Stomach smooth muscle (tissue), 2 donors: Measurements from ENCODE around the gene MCTP1.

Experiments used
- H3K27ac ChIP-seq: one replicate; pipeline ENCODE4 v1.7.0; 2013; ENCODE audit warnings: mild to moderate bottlenecking, low read length, inconsistent platforms
- H3K27me3 ChIP-seq, 2 donors: one replicate each; pipeline ENCODE4 v1.7.0; 2013; ENCODE audit warnings: low read length in 2 of 2; ENCODE audit not compliant: insufficient read depth in 2 of 2, control insufficient read depth in 1 of 2
- H3K36me3 ChIP-seq, 2 donors: one replicate each; pipeline ENCODE4 v1.7.0; 2013; ENCODE audit warnings: low read length in 2 of 2; ENCODE audit not compliant: control insufficient read depth in 2 of 2, insufficient read depth in 2 of 2
- H3K4me1 ChIP-seq: one replicate; pipeline ENCODE4 v1.7.0; 2013; ENCODE audit warnings: low read length; ENCODE audit not compliant: control insufficient read depth, insufficient read depth
- H3K4me3 ChIP-seq, 2 donors: one replicate each; pipeline ENCODE4 v1.7.0; 2013; ENCODE audit warnings: low read length in 2 of 2
- H3K9ac ChIP-seq, 2 donors: one replicate each; pipeline ENCODE4 v1.7.0; 2013; ENCODE audit warnings: low read length in 2 of 2, mild to moderate bottlenecking in 1 of 2
- H3K9me3 ChIP-seq, 2 donors: one replicate each; pipeline ENCODE4 v1.7.0; 2013; ENCODE audit warnings: low read length in 2 of 2; ENCODE audit not compliant: control insufficient read depth in 2 of 2
- donor health status: healthy.
- donor health status: Pancreatic carcinoma.

Gene MCTP1

DNA sequence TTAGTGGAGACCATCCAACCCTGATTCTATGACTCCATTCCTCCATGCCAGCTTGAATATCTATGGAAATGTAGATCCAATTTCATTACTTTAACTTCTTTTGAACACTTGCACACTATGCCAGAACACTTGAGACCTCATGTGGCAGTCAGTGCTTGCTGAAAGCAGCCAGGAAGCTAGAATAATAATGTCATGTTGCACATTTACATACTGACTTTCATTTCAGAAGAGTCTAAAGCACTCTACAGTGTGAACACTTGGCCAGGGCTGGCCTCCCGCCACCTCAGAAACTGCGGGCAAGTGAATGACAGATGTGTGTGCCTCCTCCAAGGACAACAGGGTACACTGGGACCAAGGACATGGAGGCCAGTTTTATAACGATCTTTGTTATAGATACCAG is 569.1 kb downstream of the MCTP1 start:
- Histone ChIP-seq H3K27me3 (no peaks in the 10 kb centered on the region), H3K4me1 (no peaks in the 10 kb centered on the region), H3K9ac (no peak overlapping the region), H3K9me3 (no peaks in the 10 kb centered on the region), H3K27ac (no peak overlapping the region), H3K4me3 (no peak overlapping the region), H3K36me3 (no peaks in the 10 kb centered on the region)

GRCh38 chr5:94711785-94712184 is 573.1 kb downstream of the MCTP1 start:
- no peak overlapping the region for H3K4me3 ChIP-seq
- H3K4me1 ChIP-seq: no peaks in the 10 kb centered on the region
- H3K9ac ChIP-seq: no peak overlapping the region
- no peaks in the 10 kb centered on the region for H3K9me3 ChIP-seq
- H3K27ac ChIP-seq: no peak overlapping the region
- H3K27me3 ChIP-seq: no peaks in the 10 kb centered on the region
- H3K36me3 ChIP-seq: no peaks in the 10 kb centered on the region

DNA sequence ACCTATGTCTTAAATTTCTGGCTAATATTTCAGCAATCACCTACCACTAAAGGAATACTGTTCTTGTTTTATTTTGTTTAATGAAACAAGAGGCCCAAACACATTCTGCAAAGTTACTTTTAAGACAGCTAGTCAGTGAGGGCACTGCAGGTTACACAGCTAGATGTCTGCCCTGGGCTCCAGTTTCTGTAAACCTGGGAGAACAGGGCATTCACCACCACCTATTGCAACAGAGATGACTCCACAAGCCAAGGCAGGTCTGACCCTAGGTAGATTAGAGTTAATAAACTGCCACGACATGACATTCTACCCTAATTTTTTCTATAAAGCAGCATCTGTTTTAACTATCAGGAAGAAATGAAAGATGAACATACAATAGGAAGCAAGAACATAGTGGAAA is 575.6 kb downstream of the MCTP1 start:
- Histone ChIP-seq H3K4me1 (no peaks in the 10 kb centered on the region), H3K36me3 (no peaks in the 10 kb centered on the region), H3K27ac (no peak overlapping the region), H3K9ac (no peak overlapping the region), H3K9me3 (no peaks in the 10 kb centered on the region), H3K27me3 (no peaks in the 10 kb centered on the region), H3K4me3 (no peak overlapping the region)

DNA sequence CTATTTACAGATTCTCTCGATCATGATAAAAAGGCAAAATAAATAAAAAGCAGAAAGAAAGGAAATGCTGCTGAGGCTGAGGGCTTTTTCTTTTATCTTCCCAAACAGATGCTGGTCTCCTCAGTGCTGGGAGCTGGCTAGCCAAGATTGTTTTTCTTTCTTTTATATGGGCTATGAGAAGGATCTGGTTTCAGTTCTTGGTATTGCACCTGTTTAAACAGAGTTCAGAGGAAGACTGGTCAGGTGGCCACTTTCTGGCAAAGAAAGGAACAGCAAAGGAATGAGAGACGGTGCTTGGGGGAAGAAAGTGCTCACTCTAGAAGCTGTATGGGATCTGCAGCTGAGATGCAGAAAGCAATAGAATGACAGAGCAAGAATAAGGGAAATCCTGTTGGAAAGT is 577.5 kb downstream of the MCTP1 start:
- H3K27ac ChIP-seq: no peak overlapping the region
- H3K36me3 ChIP-seq: no peaks in the 10 kb centered on the region
- H3K9me3 ChIP-seq: no peaks in the 10 kb centered on the region
- H3K27me3 ChIP-seq: no peaks in the 10 kb centered on the region
- H3K4me1 ChIP-seq: no peaks in the 10 kb centered on the region
- no peak overlapping the region for H3K9ac ChIP-seq
- H3K4me3 ChIP-seq: no peak overlapping the region

DNA sequence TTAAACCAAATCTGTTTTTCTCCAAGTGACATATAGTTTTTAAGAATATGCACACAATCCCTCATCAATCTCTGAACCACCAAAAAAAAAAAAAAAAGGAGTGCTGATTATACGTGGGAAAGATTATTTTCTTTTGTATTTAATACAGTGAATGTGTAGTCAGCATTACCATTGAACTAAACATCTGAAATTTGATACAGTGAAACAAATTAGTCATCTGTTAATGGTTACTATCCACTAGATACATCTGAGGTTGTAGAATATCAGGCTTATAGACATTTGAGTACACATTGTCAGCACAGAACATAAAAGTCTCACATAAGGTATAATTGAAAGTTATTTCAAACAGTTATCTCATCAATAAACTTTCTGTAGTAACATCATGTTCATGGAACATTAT is 579.5 kb downstream of the MCTP1 start:
- Histone ChIP-seq H3K27ac (no peak overlapping the region), H3K36me3 (no peaks in the 10 kb centered on the region), H3K4me1 (no peaks in the 10 kb centered on the region), H3K4me3 (no peak overlapping the region), H3K27me3 (no peaks in the 10 kb centered on the region), H3K9ac (no peak overlapping the region), H3K9me3 (no peaks in the 10 kb centered on the region)

DNA sequence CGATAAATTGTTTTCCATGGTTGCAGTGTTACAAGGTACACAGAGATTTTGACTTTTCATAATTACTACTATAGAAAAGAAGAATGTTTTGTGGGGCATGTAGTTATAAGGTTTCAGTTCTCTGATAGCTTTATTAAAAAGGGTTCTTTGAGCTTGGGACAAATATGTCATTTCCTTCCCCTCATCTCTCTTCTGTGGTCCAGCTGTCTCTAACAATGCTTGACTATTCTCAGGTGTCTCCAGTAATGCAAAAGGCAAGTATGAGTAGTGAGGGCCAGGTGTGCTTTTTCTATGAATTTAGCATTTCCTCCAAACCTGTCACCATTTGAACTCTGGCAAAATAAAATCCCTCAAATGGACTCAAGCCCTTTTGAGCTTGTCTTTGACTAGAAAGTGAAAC is 582.2 kb downstream of the MCTP1 start:
- Histone ChIP-seq H3K9ac (no peak overlapping the region), H3K27ac (no peak overlapping the region), H3K4me1 (no peaks in the 10 kb centered on the region), H3K36me3 (no peaks in the 10 kb centered on the region), H3K27me3 (no peaks in the 10 kb centered on the region), H3K4me3 (no peak overlapping the region), H3K9me3 (no peaks in the 10 kb centered on the region)

- Histone ChIP-seq H3K4me3 (no peak overlapping the region), H3K36me3 (no peaks in the 10 kb centered on the region), H3K4me1 (no peaks in the 10 kb centered on the region), H3K9me3 (no peaks in the 10 kb centered on the region), H3K9ac (no peak overlapping the region), H3K27me3 (no peaks in the 10 kb centered on the region), H3K27ac (no peak overlapping the region)
Measured at GRCh38 chr5:94700592-94700991, 584.3 kb downstream of the MCTP1 start.

- Histone ChIP-seq H3K36me3 (no peaks in the 10 kb centered on the region), H3K4me1 (no peaks in the 10 kb centered on the region), H3K4me3 (no peak overlapping the region), H3K9me3 (no peaks in the 10 kb centered on the region), H3K9ac (no peak overlapping the region), H3K27me3 (no peaks in the 10 kb centered on the region), H3K27ac (no peak overlapping the region)
Measured at GRCh38 chr5:94699562-94699961, 585.3 kb downstream of the MCTP1 start.

GRCh38 chr5:94698197-94698596 is 586.7 kb downstream of the MCTP1 start:
- no peaks in the 10 kb centered on the region for H3K4me1 ChIP-seq
- H3K4me3 ChIP-seq: no peak overlapping the region
- H3K27me3 ChIP-seq: no peaks in the 10 kb centered on the region
- no peaks in the 10 kb centered on the region for H3K9me3 ChIP-seq
- H3K36me3 ChIP-seq: no peaks in the 10 kb centered on the region
- H3K9ac ChIP-seq: no peak overlapping the region
- no peak overlapping the region for H3K27ac ChIP-seq

DNA sequence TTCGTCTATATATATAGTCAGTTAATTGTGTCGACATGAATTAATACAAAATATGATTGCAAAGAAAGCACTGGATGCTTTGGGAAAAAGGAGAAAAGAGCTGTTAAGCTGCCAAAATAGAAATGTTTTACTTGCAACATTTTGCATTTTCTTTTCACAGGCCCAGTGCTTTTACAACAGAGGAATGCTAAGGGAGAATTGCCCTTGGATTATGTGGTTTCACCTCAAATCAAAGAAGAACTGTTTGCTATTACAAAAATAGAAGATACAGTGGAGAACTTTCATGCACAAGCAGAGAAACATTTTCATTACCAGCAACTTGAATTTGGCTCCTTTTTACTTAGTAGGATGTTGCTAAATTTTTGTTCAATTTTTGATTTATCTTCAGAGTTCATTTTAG is 590.2 kb downstream of the MCTP1 start:
- Histone ChIP-seq H3K4me1 (no peaks in the 10 kb centered on the region), H3K27me3 (no peaks in the 10 kb centered on the region), H3K9ac (no peak overlapping the region), H3K9me3 (no peaks in the 10 kb centered on the region), H3K36me3 (no peaks in the 10 kb centered on the region), H3K27ac (no peak overlapping the region), H3K4me3 (no peak overlapping the region)

GRCh38 chr5:94693845-94694370 is 591.0 kb downstream of the MCTP1 start:
- H3K4me3 ChIP-seq: no peak overlapping the region
- H3K4me1 ChIP-seq: no peaks in the 10 kb centered on the region
- no peak overlapping the region for H3K9ac ChIP-seq
- no peak overlapping the region for H3K27ac ChIP-seq
- H3K27me3 ChIP-seq: no peaks in the 10 kb centered on the region
- H3K36me3 ChIP-seq: no peaks in the 10 kb centered on the region
- H3K9me3 ChIP-seq: no peaks in the 10 kb centered on the region
